Endothelial cell of hepatic sinusoid (primary cell): ENCODE measurements around the gene SARNP.
"Not testable (repeated sequence)": the region's sequence is repeated elsewhere in the genome, so short reads cannot be mapped to it uniquely, and the experiment has no call there.

Experiments used
- in situ Hi-C: cut with HindIII; loops from 2 replicates; pipeline ENCODE4 v1.10.0; 2017; ENCODE audit warnings: low sequenced_read_pairs

Gene SARNP

GRCh38 chr12:55817345-55818139 lies at the start of gene SARNP, which contains the start of gene ORMDL2:
Gene SARNP (minus strand): TSS chr12:55817724. CDS start chr12:55817701, 23 bp downstream.
Gene ORMDL2 (plus strand): TSS chr12:55818041. CDS start chr12:55819000, 959 bp downstream.
- in situ Hi-C loops: loop anchor here (5.0 kb wide), 1 partner anchor 115 kb away; the partner anchor contains the start of gene DGKA

GRCh38 chr12:55866454-55867004 lies 49.0 kb upstream of the SARNP start:
- in situ Hi-C loops: not testable (repeated sequence)

- in situ Hi-C loops: no loop called here
Measured at GRCh38 chr12:55865327-55865726, 47.8 kb upstream of the SARNP start.

- in situ Hi-C loops: not testable (repeated sequence)
Measured at GRCh38 chr12:55862931-55863330, 45.4 kb upstream of the SARNP start.

GRCh38 chr12:55862286-55862685 lies 44.8 kb upstream of the SARNP start:
- in situ Hi-C loops: no loop called here

GRCh38 chr12:55861871-55862270 lies 44.3 kb upstream of the SARNP start:
- in situ Hi-C loops: no loop called here

GRCh38 chr12:55861396-55861795 lies 43.9 kb upstream of the SARNP start:
- in situ Hi-C loops: no loop called here

GRCh38 chr12:55852740-55853139 lies 35.2 kb upstream of the SARNP start:
- in situ Hi-C loops: no loop called here

GRCh38 chr12:55850893-55851292 lies 33.4 kb upstream of the SARNP start:
- in situ Hi-C loops: no loop called here

- in situ Hi-C loops: no loop called here
Measured at GRCh38 chr12:55850401-55850800, 32.9 kb upstream of the SARNP start.

GRCh38 chr12:55849616-55850343 lies 32.3 kb upstream of the SARNP start:
- in situ Hi-C loops: loop anchor here (5.0 kb wide), 1 partner anchor 33 kb away; no protein-coding TSS in a partner anchor

GRCh38 chr12:55847603-55848291 lies 30.2 kb upstream of the SARNP start:
- in situ Hi-C loops: loop anchor here (5.0 kb wide), 1 partner anchor 35 kb away; no protein-coding TSS in a partner anchor

- in situ Hi-C loops: loop anchor here (5.0 kb wide), 1 partner anchor 35 kb away; no protein-coding TSS in a partner anchor
Measured at GRCh38 chr12:55847033-55847432, 29.5 kb upstream of the SARNP start.

GRCh38 chr12:55845785-55846496 lies 28.4 kb upstream of the SARNP start:
- in situ Hi-C loops: loop anchor here (5.0 kb wide), 1 partner anchor 36 kb away; no protein-coding TSS in a partner anchor

GRCh38 chr12:55845361-55845760 lies 27.8 kb upstream of the SARNP start:
- in situ Hi-C loops: loop anchor here (5.0 kb wide), 1 partner anchor 37 kb away; no protein-coding TSS in a partner anchor

GRCh38 chr12:55844961-55845360 lies 27.4 kb upstream of the SARNP start:
- in situ Hi-C loops: loop anchor here (5.0 kb wide), 2 partner anchors 37 to 82 kb away; partner anchors contain the start of gene PYM1

GRCh38 chr12:55843431-55843830 lies 25.9 kb upstream of the SARNP start:
- in situ Hi-C loops: loop anchor here (5.0 kb wide), 1 partner anchor 84 kb away; the partner anchor contains the start of gene PYM1

GRCh38 chr12:55842681-55843429 lies 25.3 kb upstream of the SARNP start, which contains the start of gene MMP19:
Gene MMP19 (minus strand): TSS chr12:55842936. CDS start chr12:55842830, 106 bp downstream.
- in situ Hi-C loops: loop anchor here (5.0 kb wide), 1 partner anchor 84 kb away; the partner anchor contains the start of gene PYM1
